GM19240 (cell line): ENCODE measurements around the gene LIN52.

Experiments
- DNase-seq: peaks from one replicate; pipeline ENCODE4 v3.0.0; 2011; ENCODE audit warnings: low spot score; ENCODE audit not compliant: insufficient read length

LIN52 gene

GRCh38 chr14:74231784-74232183 is 147.0 kb downstream of the LIN52 start:
- DNase-seq: no peak

GRCh38 chr14:74235017-74235416 is 150.3 kb downstream of the LIN52 start:
- DNase-seq: no peak

GRCh38 chr14:74237441-74237840 is 152.7 kb downstream of the LIN52 start:
- DNase-seq: no peak

GRCh38 chr14:74238974-74239847 is 154.5 kb downstream of the LIN52 start, which contains the start of gene VSX2:
Gene VSX2, plus strand, starts transcription at chr14:74239449. Its CDS starts 113 bp downstream, at chr14:74239562.
- DNase-seq: no peak

GRCh38 chr14:74239848-74240793 is 155.4 kb downstream of the LIN52 start:
- DNase-seq: no peak

DNA sequence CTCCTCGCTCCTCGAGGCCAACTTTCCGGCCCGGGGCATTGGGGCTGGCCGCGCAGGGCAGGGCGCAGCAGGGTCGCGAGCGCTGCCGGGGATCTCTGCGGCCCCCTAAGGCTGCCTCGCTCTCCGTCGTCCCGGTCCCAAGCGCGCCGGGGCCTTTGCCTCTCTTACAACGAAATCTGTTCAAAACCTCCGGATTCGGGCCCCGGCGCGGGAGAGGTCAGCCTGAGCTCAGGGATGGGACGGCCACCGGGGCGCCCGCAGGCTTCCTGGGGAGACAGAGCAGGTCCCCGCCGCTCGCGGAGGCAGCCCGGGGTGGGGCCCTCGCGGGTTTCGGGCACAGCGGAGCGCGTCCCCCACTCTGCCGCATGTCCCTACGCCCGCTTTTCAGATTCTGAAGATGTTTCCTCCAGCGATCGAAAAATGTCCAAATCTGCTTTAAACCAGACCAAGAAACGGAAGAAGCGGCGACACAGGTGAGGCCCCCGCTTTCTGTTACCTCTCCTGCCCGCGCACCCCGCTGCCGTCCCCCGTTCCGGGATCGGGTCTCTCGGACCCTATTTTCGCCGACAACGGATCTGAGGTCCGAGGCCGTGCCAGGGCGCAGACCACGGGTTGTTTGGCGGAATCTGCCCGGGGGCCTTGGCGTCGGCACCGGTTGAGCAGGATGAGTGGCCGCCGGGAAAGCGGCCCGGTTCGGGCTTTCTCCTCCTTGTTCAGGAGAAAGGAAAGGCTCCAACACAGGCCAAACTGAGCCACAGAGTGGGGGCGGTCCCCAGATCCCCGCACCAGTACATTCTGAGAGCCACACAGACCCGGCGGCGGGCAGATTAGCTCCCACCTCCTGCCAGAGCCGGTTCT is 156.3 kb downstream of the LIN52 start:
- DNase-seq: no peak

GRCh38 chr14:74241652-74242017 is 156.9 kb downstream of the LIN52 start:
- no peak for DNase-seq

DNA sequence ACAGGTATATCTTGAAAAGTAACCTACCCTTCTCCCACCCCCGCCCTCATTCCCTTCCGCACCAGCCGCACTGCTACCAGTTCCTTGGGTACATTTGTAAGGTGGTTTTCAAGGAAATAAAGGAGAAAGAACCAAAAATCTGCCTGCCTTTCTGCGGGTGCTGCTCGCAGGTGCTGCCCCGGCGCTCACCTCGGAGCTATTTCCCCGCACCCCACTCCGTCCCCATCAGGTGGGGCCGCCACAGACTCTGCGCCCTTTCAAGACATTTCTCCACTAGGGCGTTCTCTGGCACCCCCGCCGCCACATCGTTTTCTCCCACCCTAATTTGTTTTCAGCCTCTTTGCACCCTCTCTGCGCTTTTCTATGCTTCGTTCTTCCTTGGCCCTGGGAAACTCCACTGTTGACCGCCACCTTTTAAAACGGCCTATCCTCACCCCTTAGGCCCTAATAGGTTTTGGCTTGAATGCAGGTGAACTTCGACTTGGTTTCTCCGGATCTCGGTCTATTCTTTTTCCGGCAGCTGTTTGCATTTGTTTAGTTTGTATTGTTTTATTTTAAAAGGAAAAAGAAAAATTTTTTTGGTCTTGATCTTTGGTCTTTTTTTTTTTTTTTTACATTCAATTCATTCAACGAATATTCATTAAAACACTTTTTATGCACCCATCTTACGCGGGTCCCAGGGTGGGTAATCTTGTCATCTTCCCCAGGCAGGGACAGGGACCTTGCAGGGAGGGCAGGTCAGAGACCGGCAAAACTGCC is 157.4 kb downstream of the LIN52 start:
- DNase-seq: no peak

- no peak for DNase-seq
Measured at GRCh38 chr14:74242780-74243042, 158.0 kb downstream of the LIN52 start.

GRCh38 chr14:74243051-74243450 is 158.3 kb downstream of the LIN52 start:
- no peak for DNase-seq

DNA sequence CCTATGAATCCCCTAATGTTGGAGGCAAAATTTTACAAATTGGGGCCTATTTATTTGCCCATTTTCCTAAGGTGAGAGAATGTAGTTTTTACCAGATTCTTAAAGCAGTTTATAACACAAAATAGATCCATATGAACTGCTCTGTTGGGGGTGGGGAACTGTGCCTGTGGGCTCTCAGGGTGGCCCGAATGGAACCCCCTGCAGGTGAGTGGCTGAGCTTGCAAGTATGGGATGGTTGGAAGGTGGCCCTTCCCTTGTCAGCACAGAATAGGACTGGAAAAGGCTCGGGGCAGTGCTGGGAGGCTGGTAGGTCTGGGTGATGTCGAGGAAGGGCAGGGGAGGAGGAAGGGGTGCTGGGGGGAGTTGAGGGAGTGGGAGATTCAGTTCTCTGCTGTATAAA is 159.4 kb downstream of the LIN52 start:
- DNase-seq: no peak

- DNase-seq: no peak
Measured at GRCh38 chr14:74245292-74245691, 160.5 kb downstream of the LIN52 start.

- DNase-seq: no peak
Measured at GRCh38 chr14:74246542-74246941, 161.8 kb downstream of the LIN52 start.

DNA sequence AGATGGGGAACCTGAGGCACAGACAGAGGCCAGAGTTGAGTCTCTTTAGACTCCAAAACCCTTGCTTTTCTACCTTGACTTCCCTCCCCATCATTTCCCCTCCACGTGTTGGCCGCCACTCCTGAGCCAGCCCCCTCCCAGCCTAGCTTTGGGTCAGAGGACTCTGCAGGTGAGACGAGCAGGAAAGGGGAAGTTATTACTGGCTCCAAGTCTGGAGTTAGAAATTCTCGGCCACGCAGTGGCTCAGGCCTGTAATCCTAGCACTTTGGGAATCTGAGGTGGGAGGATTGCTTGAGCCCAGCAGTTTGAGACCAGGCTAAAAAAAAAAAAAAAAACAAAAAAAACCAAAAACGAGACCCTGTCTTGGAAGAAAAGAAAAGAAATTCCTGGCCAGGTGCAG is 163.3 kb downstream of the LIN52 start:
- no peak for DNase-seq

- no peak for DNase-seq
Measured at GRCh38 chr14:74249433-74250375, 164.9 kb downstream of the LIN52 start.
